ENCODE data around the gene SLC38A8.

DNA sequence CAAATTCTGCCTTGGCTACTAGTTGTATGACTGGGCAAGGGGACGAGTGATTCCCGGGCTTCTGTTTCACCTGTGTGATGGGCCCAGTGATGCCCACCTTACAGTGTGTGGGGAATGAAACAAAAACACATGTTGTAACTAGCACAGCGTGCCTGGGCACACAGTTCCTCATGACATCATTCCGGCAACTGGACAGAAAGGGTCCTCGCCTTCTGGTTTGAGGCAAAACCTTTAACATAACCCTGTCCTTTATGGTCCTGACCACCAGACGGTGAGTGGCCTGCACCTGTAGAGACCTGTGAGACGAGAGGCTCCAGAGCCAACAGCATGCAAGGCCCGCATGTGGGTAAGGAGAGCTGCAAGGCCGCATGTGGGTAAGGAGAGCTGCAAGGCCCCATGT lies 7.7 kb upstream of the SLC38A8 start:
- TF ChIP-seq POLR2A (IDR thresholded peaks at IDR 0.05; ENCODE audit: low read depth, low read length) (no peak), POU2F2 (IDR thresholded peaks at IDR 0.05; ENCODE audit: low read depth, low read length) (no peak), POLR2AphosphoS5 (IDR thresholded peaks at IDR 0.05; ENCODE audit: low read depth, low read length) (no peak)

Data from GM12891 (cell line).